GM21717 (cell line): ENCODE data around the gene UBTD2.
A peak's percentile ranks its signal among the peaks of the same experiment; 100 is the strongest.
"Not testable (repeated sequence)": the region's sequence is repeated elsewhere in the genome, so short reads cannot be mapped to it uniquely, and the experiment has no call there.

Experiments used
- ATAC-seq: cut with Tn5 transposase; IDR thresholded peaks from one replicate; pipeline ENCODE4 v1.9.1; 2021; ENCODE audit warnings: mild to moderate bottlenecking, moderate library complexity; ENCODE audit not compliant: unreplicated experiment

The UBTD2 gene

GRCh38 chr5:172252501-172252900, 31.1 kb downstream of the UBTD2 start:
- no peak for ATAC-seq

- ATAC-seq: no peak
Measured at GRCh38 chr5:172251419-172251818, 32.1 kb downstream of the UBTD2 start.

- ATAC-seq: no peak
Measured at GRCh38 chr5:172248637-172249036, 34.9 kb downstream of the UBTD2 start.

- no peak for ATAC-seq
Measured at GRCh38 chr5:172245703-172246125, 37.9 kb downstream of the UBTD2 start.

- ATAC-seq: no peak
Measured at GRCh38 chr5:172245046-172245445, 38.5 kb downstream of the UBTD2 start.

GRCh38 chr5:172243302-172243701, 40.3 kb downstream of the UBTD2 start:
- ATAC-seq: no peak

- no peak for ATAC-seq
Measured at GRCh38 chr5:172238334-172238733, 45.2 kb downstream of the UBTD2 start.

GRCh38 chr5:172235827-172236736, 47.5 kb downstream of the UBTD2 start:
- no peak for ATAC-seq

GRCh38 chr5:172235132-172235780, 48.3 kb downstream of the UBTD2 start:
- peak; percentile 80 for ATAC-seq

- ATAC-seq: no peak
Measured at GRCh38 chr5:172234031-172234430, 49.5 kb downstream of the UBTD2 start.

GRCh38 chr5:172229904-172230303, 53.7 kb downstream of the UBTD2 start:
- ATAC-seq: no peak

GRCh38 chr5:172224996-172225395, 58.6 kb downstream of the UBTD2 start:
- no peak for ATAC-seq

- peak; percentile 83 for ATAC-seq
Measured at GRCh38 chr5:172223901-172224873, 59.4 kb downstream of the UBTD2 start.

- no peak for ATAC-seq
Measured at GRCh38 chr5:172219296-172219695, 64.3 kb downstream of the UBTD2 start.

GRCh38 chr5:172216345-172216744, 67.2 kb downstream of the UBTD2 start:
- ATAC-seq: no peak

- ATAC-seq: no peak
Measured at GRCh38 chr5:172213126-172213525, 70.4 kb downstream of the UBTD2 start.

GRCh38 chr5:172211676-172212075, 71.9 kb downstream of the UBTD2 start:
- no peak for ATAC-seq

GRCh38 chr5:172209714-172210113, 73.8 kb downstream of the UBTD2 start:
- ATAC-seq: no peak

- no peak for ATAC-seq
Measured at GRCh38 chr5:172207511-172207910, 76.1 kb downstream of the UBTD2 start.

- ATAC-seq: not testable (repeated sequence)
Measured at GRCh38 chr5:172205984-172206383, 77.6 kb downstream of the UBTD2 start.

- no peak for ATAC-seq
Measured at GRCh38 chr5:172200476-172200875, 83.1 kb downstream of the UBTD2 start.
